Heart left ventricle (tissue), 16 donors: ENCODE results near the gene MIB2. TPM values are rescaled to one million over a fixed set of nuclear protein-coding genes. Genes with fewer than 3 reads are reported as not detected.
A peak's percentile ranks its signal among the peaks of the same experiment; 100 is the strongest.

Experiments used
- ATAC-seq, 4 donors: fragments of 200-7000 bp; cut with Tn5 transposase; one replicate each; pipeline ENCODE4 v1.9.1; 2020 to 2022; ENCODE audit warnings: moderate library complexity in 4 of 4, mild to moderate bottlenecking in 3 of 4, moderate number of reproducible peaks in 1 of 4
- DNase-seq, 5 donors: peaks; one replicate each; pipeline ENCODE4 v3.0.0-alpha.2; 2020
- H3K27ac ChIP-seq, 12 donors: fragments of 200-600 bp; sonication (generic) in 4 of 12; one replicate each; pipeline versions ENCODE4 v1.5.0 to v1.8.0; 2016 to 2022; ENCODE audit warnings: mild to moderate bottlenecking in 2 of 12
- H3K27me3 ChIP-seq, 9 donors: fragments of 200-600 bp; sonication (generic) in 2 of 9; one replicate each; pipeline versions ENCODE4 v1.5.1 to v1.8.0; 2016 to 2022; ENCODE audit warnings: mild to moderate bottlenecking in 3 of 9
- H3K36me3 ChIP-seq, 9 donors: fragments of 200-600 bp; sonication (generic) in 2 of 9; one replicate each; pipeline versions ENCODE4 v1.5.0 to v1.8.0; 2018 to 2022; ENCODE audit warnings: mild to moderate bottlenecking in 2 of 9
- H3K4me1 ChIP-seq, 12 donors: fragments of 200-600 bp; sonication (generic) in 4 of 12; one replicate each; pipeline versions ENCODE4 v1.5.0 to v1.8.0; 2016 to 2022; ENCODE audit warnings: mild to moderate bottlenecking in 3 of 12
- H3K4me3 ChIP-seq, 12 donors: fragments of 200-600 bp; sonication (generic) in 4 of 12; one replicate each; pipeline versions ENCODE4 v1.5.0 to v1.8.0; 2017 to 2022; ENCODE audit warnings: mild to moderate bottlenecking in 9 of 12, moderate library complexity in 4 of 12
- H3K9me3 ChIP-seq, 12 donors: fragments of 200-600 bp; sonication (generic) in 4 of 12; one replicate each; pipeline versions ENCODE4 v1.5.0 to v1.8.0; 2016 to 2022; ENCODE audit warnings: mild to moderate bottlenecking in 1 of 12
- CTCF ChIP-seq, 12 donors: fragments of 200-600 bp; sonication (generic) in 4 of 12; IDR thresholded peaks; one replicate each; pipeline versions ENCODE4 v1.5.0 to v1.8.0; 2018 to 2022; ENCODE audit warnings: antibody characterized with exemption in 12 of 12, mild to moderate bottlenecking in 5 of 12
- POLR2A ChIP-seq, 2 donors: fragments of 450-650 bp; IDR thresholded peaks; one replicate each; pipeline ENCODE4 v1.6.1; 2017; ENCODE audit warnings: antibody characterized with exemption in 2 of 2, mild to moderate bottlenecking in 2 of 2, moderate library complexity in 2 of 2
- WGBS, 4 donors: extraction: QIAGEN DNeasy Blood & Tissue Kit in 2 of 4; methylation state at CpG; one replicate each; pipeline versions ENCODE4 v1.1.5 to v1.1.7; 2013 to 2018; 5-methylcytosine and 5-hydroxymethylcytosine counted together
- intact Hi-C, 10 donors: fragments of 100-400 bp; cut with DNase I; formaldehyde crosslinking; loops; one replicate each; pipeline versions ENCODE4 v1.11.1 to v1.14.2; 2022
- long read RNA-seq, 3 donors: library from polyadenylated mRNA; unstranded; transcript quantifications; one replicate each; pipeline ENCODE4 v2.0.0, GENCODE V29; 2020 to 2021
- polyA plus RNA-seq, 2 donors: library from polyadenylated mRNA; stranded (reverse); fragments of 200-250 nt; gene quantifications; one replicate each; pipeline ENCODE4 v1.2.3, GENCODE V29; 2013
- total RNA-seq, 9 donors: library from RNA; depleted of rRNA in 2 of 9; stranded (reverse); fragments of >200 nt in 2 of 9; fragmentation: NEBNext Ultra II Directional in 3 of 9; extraction: Animal tissue kit (Norgen Biotek cat#: 25700) in 3 of 9; gene quantifications; one replicate each; pipeline versions ENCODE4 v1.1.0 to v1.2.4, GENCODE V29; 2016 to 2023
- donor health status: ischemic (EF 13 %, LVEDD 7.1; RV severe dilation, severe dysfunction).
- donor health status: healthy with polysubstance abuse.
- donor health status: DM: no; HTN: yes; CAD: no.
- donor health status: DM: no; HTN: no; CAD: no.
- donor health status: ischemic (EF 25% LVEDD 6.9; RV normal size, moderate dysfunction).
- donor health status: ischemic (EF 25% LVEDD 5.7; RV mildly dilated, moderate dysfunction).
- donor health status: healthy.
- donor health status: DM: yes; HTN: yes; CAD: no.
- donor health status: ischemic (EF 35%, LVEDD 5.7; RV mildly dilated, moderate dysfunction).
- donor health status: nonischemic (EF 11% LVEDD 7.7; RV severe dilation, severe dysfunction).
- donor health status: DM: yes; HTN: yes; CAD: no.
- donor health status: PGD.
- donor health status: ischemic (EF 29% LVEDD 5.4; RV normal size, mild dysfunction).
- donor health status: nonischemic (EF 23%, LVEDD 6.1; RV moderate dilation, normal function).

Gene MIB2
- total RNA-seq (100 to 1,000 TPM in 1 of 9 donors, 10 to 100 TPM in 8; 59.2 to 114 (median 76.3) TPM), polyA plus RNA-seq (100 to 1,000 TPM in 1 of 2 donors, 10 to 100 TPM in 1; 40.7 to 121 TPM)
- long read RNA-seq, donor 1, transcript MIB2-201 (20 exons, 3,290 nt), result major isoform, 15 of 450 reads
- long read RNA-seq, donor 1, transcript MIB2-207 (2 exons, 546 nt), result minor isoform, 5 of 450 reads
- long read RNA-seq, donor 1, partial matches to known transcripts, result 208 of 450 reads
- long read RNA-seq, donor 1, other reads (novel, unspliced or antisense), result 208 of 450 reads
- long read RNA-seq, donor 2, partial matches to known transcripts, result 19 of 23 reads
- long read RNA-seq, donor 2, other reads (novel, unspliced or antisense), result 2 of 23 reads
- long read RNA-seq, donor 3, transcript MIB2-201 (20 exons, 3,290 nt), result major isoform, 13 of 272 reads
- long read RNA-seq, donor 3, transcript MIB2-219 (20 exons, 3,305 nt), result minor isoform, 8 of 272 reads
- long read RNA-seq, donor 3, partial matches to known transcripts, result 87 of 272 reads
- long read RNA-seq, donor 3, other reads (novel, unspliced or antisense), result 159 of 272 reads

- no peak for TF ChIP-seq CTCF (IDR thresholded peaks at IDR 0.05)
- peak in 1 of 2 donors; percentile 84 for TF ChIP-seq POLR2A (IDR thresholded peaks at IDR 0.05)
- peak within 1 kb of the TSS; percentile 81 to 100 (median 97) for H3K4me3 ChIP-seq
- no peaks in the 10 kb centered on the region for H3K27me3 ChIP-seq
- H3K36me3 ChIP-seq, result peaks cover 0 to 19% (median 7%) of the 10 kb centered on the region in 9 donors
- H3K9me3 ChIP-seq, result no peaks in the 10 kb centered on the region
- peaks cover 4 to 49% (median 32%) of the 10 kb centered on the region in 12 donors for H3K4me1 ChIP-seq
- intact Hi-C loops, result loop anchor here in 5 of 10 donors (1.0 to 10.0 kb wide), 5 partner anchors 15 to 501 kb away; partner anchors contain the start of genes SSU72 (in 4 of the 5), ATAD3A (in 1 of the 5) and C1orf159 (in 1 of the 5)
- DNase-seq, result peak; percentile 96 to 99 (median 97)
- WGBS, 4 donors, result 0 to 1% (median 0%) methylated on average over 47 to 107 of the region's 107 CpGs
- peak within 1 kb of the TSS; percentile 99 to 100 (median 100) for H3K27ac ChIP-seq
- peak; percentile 91 to 95 (median 94) for ATAC-seq
Measured at GRCh38 chr1:1615256-1616044, at the start of gene MIB2. Gene MIB2 (plus strand): TSS chr1:1615500. CDS start chr1:1623453, 7,953 bp downstream.

- no peak for ATAC-seq
- Histone ChIP-seq H3K27ac (no peak overlapping the region), H3K4me3 (no peak overlapping the region)
Measured at GRCh38 chr1:1567152-1567875, 48.0 kb upstream of the MIB2 start.

GRCh38 chr1:1567891-1568291 is 47.4 kb upstream of the MIB2 start:
- DNase-seq (no peak), ATAC-seq (no peak)
- no peak overlapping the region for H3K4me3 ChIP-seq
- intact Hi-C loops, result no loop called here
- no peaks in the 10 kb centered on the region for H3K9me3 ChIP-seq
- H3K4me1 ChIP-seq, result peaks cover 0 to 78% (median 39%) of the 10 kb centered on the region in 12 donors
- no peaks in the 10 kb centered on the region for H3K27me3 ChIP-seq
- 65 to 75% (median 73%) methylated on average over 10 of the region's 10 CpGs for WGBS, 4 donors
- no peak for TF ChIP-seq CTCF (IDR thresholded peaks at IDR 0.05)
- no peak for TF ChIP-seq POLR2A (IDR thresholded peaks at IDR 0.05)
- no peak overlapping the region for H3K27ac ChIP-seq
- H3K36me3 ChIP-seq, result peaks cover 0 to 64% (median 40%) of the 10 kb centered on the region in 9 donors

More at GRCh38 chr1:1567152-1567875, 48.0 kb upstream of the MIB2 start:
- intact Hi-C loops, result no loop called here
- peaks cover 0 to 68% (median 45%) of the 10 kb centered on the region in 9 donors for H3K36me3 ChIP-seq
- 81 to 88% (median 86%) methylated on average over 31 of the region's 31 CpGs for WGBS, 4 donors
- no peak for TF ChIP-seq POLR2A (IDR thresholded peaks at IDR 0.05)
- no peak for TF ChIP-seq CTCF (IDR thresholded peaks at IDR 0.05)
- peaks cover 0 to 78% (median 36%) of the 10 kb centered on the region in 12 donors for H3K4me1 ChIP-seq
- DNase-seq, result no peak
- H3K9me3 ChIP-seq, result no peaks in the 10 kb centered on the region
- H3K27me3 ChIP-seq, result no peaks in the 10 kb centered on the region
